Embryonic facial prominence (tissue), 1 donor: ENCODE data around the gene COL17A1.

Experiments used
- DNase-seq: peaks from one replicate; pipeline ENCODE4 v3.0.0-alpha.2; 2016; ENCODE audit errors: extremely low spot score

COL17A1 gene

GRCh38 chr10:104033966-104034365, 51.7 kb downstream of the COL17A1 start:
- DNase-seq, result no peak

GRCh38 chr10:104033401-104033930, 52.2 kb downstream of the COL17A1 start:
- DNase-seq, result no peak

GRCh38 chr10:104032144-104032775, 53.4 kb downstream of the COL17A1 start:
- no peak for DNase-seq

- no peak for DNase-seq
Measured at GRCh38 chr10:104031631-104032030, 54.0 kb downstream of the COL17A1 start.

GRCh38 chr10:104029521-104029860, 56.2 kb downstream of the COL17A1 start:
- DNase-seq, result no peak

- no peak for DNase-seq
Measured at GRCh38 chr10:104028823-104029520, 56.7 kb downstream of the COL17A1 start.

GRCh38 chr10:104028146-104028545, 57.5 kb downstream of the COL17A1 start:
- no peak for DNase-seq

- DNase-seq, result no peak
Measured at GRCh38 chr10:104026762-104027161, 58.9 kb downstream of the COL17A1 start.

GRCh38 chr10:104025524-104025923, 60.2 kb downstream of the COL17A1 start:
- DNase-seq, result no peak

- DNase-seq, result no peak
Measured at GRCh38 chr10:104022026-104022425, 63.7 kb downstream of the COL17A1 start.

- DNase-seq, result no peak
Measured at GRCh38 chr10:104021246-104021645, 64.4 kb downstream of the COL17A1 start.

GRCh38 chr10:104020020-104020419, 65.7 kb downstream of the COL17A1 start:
- DNase-seq, result no peak

GRCh38 chr10:104018471-104018870, 67.2 kb downstream of the COL17A1 start:
- DNase-seq, result no peak

GRCh38 chr10:104016661-104017060, 69.0 kb downstream of the COL17A1 start:
- DNase-seq, result no peak

- DNase-seq, result no peak
Measured at GRCh38 chr10:104014176-104014575, 71.5 kb downstream of the COL17A1 start.

GRCh38 chr10:104013489-104013888, 72.2 kb downstream of the COL17A1 start:
- DNase-seq, result no peak

GRCh38 chr10:104011904-104012303, 73.8 kb downstream of the COL17A1 start:
- DNase-seq, result no peak

- DNase-seq, result no peak
Measured at GRCh38 chr10:104005172-104005863, 80.4 kb downstream of the COL17A1 start.

GRCh38 chr10:104002911-104003310, 82.8 kb downstream of the COL17A1 start:
- no peak for DNase-seq

- DNase-seq, result no peak
Measured at GRCh38 chr10:103998805-103999204, 86.9 kb downstream of the COL17A1 start.

GRCh38 chr10:103995134-103995533, 90.5 kb downstream of the COL17A1 start:
- no peak for DNase-seq

GRCh38 chr10:103991393-103992128, 94.1 kb downstream of the COL17A1 start:
- no peak for DNase-seq
